Pancreas (tissue), 10 donors: ENCODE data around the gene RPRD2. TPM values are rescaled to one million over a fixed set of nuclear protein-coding genes. Genes with fewer than 3 reads are reported as not detected.

Source experiments
- ATAC-seq, 4 donors: fragments of 200-7000 bp; cut with Tn5 transposase; one replicate each; pipeline versions ENCODE4 v1.8.0 to v1.9.1; 2020; ENCODE audit warnings: mild to moderate bottlenecking in 4 of 4, moderate library complexity in 4 of 4
- DNase-seq, 6 donors: peaks; one replicate each; pipeline ENCODE4 v3.0.0-alpha.2; 2020
- FAIRE-seq: peaks from 2 replicates; lab custom pipeline; 2012; peaks lifted over from hg19 to GRCh38; lab: Jason Lieb, UNC
- H3K27ac ChIP-seq, 4 donors: fragments of 200-600 bp; sonication (generic); 1 replicate in 3 of 4; 2 replicates in 1 of 4; pipeline versions ENCODE4 v1.5.0 to v1.8.0; 2020
- H3K27me3 ChIP-seq, 4 donors: fragments of 200-600 bp; one replicate each; pipeline ENCODE4 v1.8.0; 2021
- H3K36me3 ChIP-seq, 3 donors: fragments of 200-600 bp; sonication (generic) in 1 of 3; one replicate each; pipeline versions ENCODE4 v1.5.0 to v1.8.0; 2020 to 2021
- H3K4me1 ChIP-seq, 3 donors: fragments of 200-600 bp; one replicate each; pipeline ENCODE4 v1.8.0; 2021
- H3K4me3 ChIP-seq, 4 donors: fragments of 200-600 bp; sonication (generic) in 2 of 4; one replicate each; pipeline versions ENCODE4 v1.5.0 to v1.8.0; 2020 to 2021
- H3K9me3 ChIP-seq, 4 donors: fragments of 200-600 bp; one replicate each; pipeline ENCODE4 v1.8.0; 2021
- CTCF ChIP-seq, 4 donors: fragments of 200-600 bp; sonication (generic) in 3 of 4; IDR thresholded peaks; one replicate each; pipeline versions ENCODE4 v1.5.0 to v1.8.0; 2021; ENCODE audit warnings: antibody characterized with exemption in 4 of 4
- WGBS, 2 donors: extraction: QIAGEN DNeasy Blood & Tissue Kit; methylation state at CpG; one replicate each; pipeline ENCODE4 v1.1.7; 2013; 5-methylcytosine and 5-hydroxymethylcytosine counted together
- intact Hi-C, 3 donors: fragments of 100-400 bp; cut with DNase I; formaldehyde crosslinking; loops; one replicate each; pipeline versions ENCODE4 v1.11.1 to v1.14.2; 2022
- polyA plus RNA-seq, 2 donors: library from polyadenylated mRNA; stranded (reverse); fragments of 200-250 nt; gene quantifications; one replicate each; pipeline ENCODE4 v1.2.3, GENCODE V29; 2013
- total RNA-seq, 6 donors: library from RNA; stranded (reverse); fragmentation: NEBNext Ultra II Directional in 4 of 6; extraction: Animal tissue kit (Norgen Biotek cat#: 25700) in 4 of 6; gene quantifications; one replicate each; pipeline versions ENCODE4 v1.2.1 to v1.2.4, GENCODE V29; 2021 to 2023
- donor health status: healthy with polysubstance abuse.
- donor health status: DM: no; HTN: no; CAD: no; lungs with moderate emphysema.
- donor health status: DM: no; HTN: no; CAD: no.
- donor health status: control.
- donor health status: control.
- donor health status: Bipolar disorder and iron deficiency.
- donor health status: DM: yes; HTN: yes; CAD: no.
- donor health status: DM: no; HTN: no; CAD: no.
- donor health status: DM: no; HTN: no; CAD: no.
- donor health status: DM: yes; HTN: yes; CAD: no.

Gene RPRD2
- total and polyA plus RNA-seq, 8 donors = 5.2 to 22.3 (median 14.1) TPM

DNA sequence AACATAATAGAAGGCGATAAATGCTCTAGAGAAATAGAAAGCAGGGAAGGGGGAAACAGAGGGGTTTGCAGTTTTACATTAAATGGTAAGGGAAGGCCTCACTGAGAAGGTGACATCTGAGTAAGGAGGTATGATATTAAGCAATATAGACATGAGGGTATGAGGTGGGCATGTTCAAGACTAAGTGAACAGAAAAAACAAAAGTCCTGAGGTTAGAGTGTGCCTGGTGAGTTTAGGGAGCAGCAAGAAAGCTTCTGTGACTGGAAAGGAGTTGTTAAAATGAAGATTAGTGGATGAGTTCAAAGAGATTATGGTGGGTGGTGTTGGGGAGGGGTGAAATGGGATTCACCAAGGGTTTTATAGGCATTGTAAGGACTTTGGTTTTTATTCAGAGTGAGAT, 8.6 kb downstream of the RPRD2 start:
- no peak for TF ChIP-seq CTCF (IDR thresholded peaks at IDR 0.05)
- H3K9me3 ChIP-seq = no peaks in the 10 kb centered on the region
- no peak overlapping the region for H3K4me3 ChIP-seq
- FAIRE-seq (no peak), DNase-seq (no peak), ATAC-seq (no peak)
- intact Hi-C loops = no loop called here
- H3K4me1 ChIP-seq = peaks cover 5 to 22% (median 15%) of the 10 kb centered on the region in 3 donors
- H3K27me3 ChIP-seq = no peaks in the 10 kb centered on the region
- H3K36me3 ChIP-seq = no peaks in the 10 kb centered on the region
- no peak overlapping the region for H3K27ac ChIP-seq
- 40 to 46% methylated on average over 1 of the region's 1 CpG for WGBS, 2 donors

DNA sequence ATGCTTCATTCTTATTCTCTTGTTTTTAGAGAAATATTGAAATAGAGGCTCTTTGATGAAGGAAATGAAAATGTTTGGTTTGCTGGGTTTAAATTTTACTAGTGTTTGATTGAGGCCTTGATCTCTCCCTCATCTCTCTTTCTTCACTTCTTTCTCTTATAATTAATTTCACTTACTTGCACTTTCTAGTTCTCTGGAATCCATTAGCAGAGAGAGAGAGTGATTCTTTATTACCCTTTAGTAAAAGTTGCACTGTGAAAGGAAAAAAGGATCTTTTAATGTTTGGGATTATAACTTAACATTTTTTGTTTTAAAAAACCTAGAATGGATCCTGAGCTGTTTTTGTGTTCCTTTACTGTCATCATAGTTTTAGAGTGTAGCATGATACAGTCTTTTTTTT, 12.2 kb downstream of the RPRD2 start:
- DNase-seq (no peak), FAIRE-seq (no peak), ATAC-seq (no peak)
- Histone ChIP-seq H3K9me3 (no peaks in the 10 kb centered on the region), H3K4me3 (no peak overlapping the region), H3K36me3 (no peaks in the 10 kb centered on the region), H3K27me3 (no peaks in the 10 kb centered on the region), H3K27ac (no peak overlapping the region), H3K4me1 (peaks cover 5 to 18% (median 15%) of the 10 kb centered on the region in 3 donors)
- no peak for TF ChIP-seq CTCF (IDR thresholded peaks at IDR 0.05)
- intact Hi-C loops = no loop called here

- whole genome bisulfite sequencing, 2 donors = 39 to 50% methylated on average over 3 of the region's 3 CpGs
Measured at GRCh38 chr1:150383631-150384324, 19.8 kb downstream of the RPRD2 start.

DNA sequence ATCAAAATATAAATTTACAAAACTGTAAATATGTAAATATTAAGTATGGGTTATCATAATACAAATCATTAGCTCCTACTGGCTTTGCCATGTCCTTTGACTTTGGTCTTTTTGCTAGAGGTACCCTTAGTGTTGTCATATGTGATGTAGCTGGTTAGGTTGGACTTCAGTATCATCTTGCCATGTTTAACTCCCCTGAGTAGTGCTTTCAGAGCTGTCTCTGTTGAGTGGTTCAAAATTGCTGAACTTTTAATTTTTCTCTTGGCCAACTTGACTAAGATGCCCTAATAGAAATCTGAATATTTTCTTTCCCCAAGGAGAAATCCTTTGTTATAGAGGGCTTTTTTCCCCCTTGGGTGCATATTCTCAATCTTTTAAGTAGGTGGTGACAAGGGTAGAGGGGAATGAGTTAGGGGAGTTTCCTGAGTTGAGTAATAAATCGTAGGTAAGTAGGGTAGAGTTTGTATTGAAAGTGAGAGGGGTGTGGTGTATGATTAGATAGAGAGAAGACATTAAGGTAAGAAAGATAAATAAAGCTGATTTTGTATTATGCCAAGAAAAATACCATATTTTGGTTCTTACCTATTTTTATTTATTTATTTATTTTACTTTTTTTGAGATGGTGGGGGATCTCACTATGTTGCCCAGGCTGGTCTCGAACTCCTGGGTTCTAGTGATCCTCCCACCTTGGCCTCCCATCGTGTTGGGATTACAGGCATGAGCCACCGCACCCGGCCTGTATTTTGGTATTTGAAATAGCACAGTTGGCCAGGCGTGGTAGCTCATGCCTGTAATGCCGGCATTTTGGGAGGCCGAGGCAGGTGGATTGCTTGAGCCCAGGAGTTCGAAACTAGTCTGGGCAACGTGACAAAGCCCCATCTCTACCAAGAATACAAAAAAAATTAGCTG, 21.8 kb downstream of the RPRD2 start:
- intact Hi-C loops = no loop called here

More at GRCh38 chr1:150383631-150384324, 19.8 kb downstream of the RPRD2 start:
- H3K27ac ChIP-seq = no peak overlapping the region
- peaks cover 6 to 17% (median 15%) of the 10 kb centered on the region in 3 donors for H3K4me1 ChIP-seq
- H3K4me3 ChIP-seq = no peak overlapping the region
- H3K27me3 ChIP-seq = no peaks in the 10 kb centered on the region
- no peaks in the 10 kb centered on the region for H3K36me3 ChIP-seq
- DNase-seq = no peak
- FAIRE-seq = no peak
- ATAC-seq = no peak
- intact Hi-C loops = no loop called here
- no peak for TF ChIP-seq CTCF (IDR thresholded peaks at IDR 0.05)
- no peaks in the 10 kb centered on the region for H3K9me3 ChIP-seq

More for the DNA sequence above, 21.8 kb downstream of the RPRD2 start:
- ATAC-seq (no peak), DNase-seq (no peak), FAIRE-seq (no peak)
- Histone ChIP-seq H3K27ac (no peak overlapping the region), H3K27me3 (no peaks in the 10 kb centered on the region), H3K4me3 (no peak overlapping the region), H3K36me3 (no peaks in the 10 kb centered on the region), H3K9me3 (no peaks in the 10 kb centered on the region), H3K4me1 (peaks cover 25 to 34% (median 27%) of the 10 kb centered on the region in 3 donors)
- WGBS, 2 donors = 90 to 92% methylated on average over 10 of the region's 10 CpGs
- no peak for TF ChIP-seq CTCF (IDR thresholded peaks at IDR 0.05)
